ENCODE measurements around the gene SUN5. TPM values are rescaled to one million over a fixed set of nuclear protein-coding genes. Genes with fewer than 3 reads are reported as not detected.

SUN5 gene
- total and polyA plus RNA-seq, 2 of the 8 experiments (the other 6 are each of a cell fraction or from before 2014, with no cell fraction given) = not detected

GRCh38 chr20:33027769-33028751, 23.8 kb upstream of the SUN5 start:
- no peaks in the 10 kb centered on the region for H3K4me1 ChIP-seq (replicated peaks in 1 of 4; ENCODE audit: control insufficient read depth in 3 of 4, insufficient read depth in 4 of 4, low read length in 3 of 4)
- no peaks in the 10 kb centered on the region for H3K27me3 ChIP-seq (replicated peaks in 1 of 4; ENCODE audit: control insufficient read depth in 3 of 4, extremely low read depth in 1 of 4, insufficient read depth in 3 of 4, low read length in 3 of 4)
- H3K79me2 ChIP-seq (ENCODE audit: control insufficient read depth in 1 of 2, insufficient read depth in 2 of 2, low read length in 2 of 2) = no peaks in the 10 kb centered on the region
- POLR2A ChIA-PET (ENCODE audit: partially characterized antibody) = interaction anchor here (1.1 kb wide), 1 partner anchor 10 kb away, joined by 4 read pairs; no protein-coding TSS in a partner anchor
- no peak overlapping the region for H3K56ac ChIP-seq (replicated peaks; ENCODE audit: insufficient read length, low read depth, low read length)
- no peak overlapping the region for H2BK12ac ChIP-seq (ENCODE audit: low read depth, low read length)
- FAIRE-seq = no peak
- no peak overlapping the region for H3K23ac ChIP-seq (ENCODE audit: insufficient read length)
- H2BK120ac ChIP-seq (replicated peaks; ENCODE audit: low read depth, low read length) = no peak overlapping the region
- H3K14ac ChIP-seq (ENCODE audit: insufficient read length) = no peak overlapping the region
- no peaks in the 10 kb centered on the region for H3K36me3 ChIP-seq (ENCODE audit: control insufficient read depth in 2 of 4, insufficient read depth in 4 of 4, low read length in 3 of 4)
- no peaks in the 10 kb centered on the region for H3K79me1 ChIP-seq (ENCODE audit: low read depth, low read length)
- no peak overlapping the region for H4K91ac ChIP-seq (replicated peaks; ENCODE audit: insufficient read length, low read length)
- H3K23me2 ChIP-seq (ENCODE audit: low read depth, low read length) = peaks cover 8% of the 10 kb centered on the region; the same call in 1 of the 2 replicates
- H2BK15ac ChIP-seq (ENCODE audit: low read length) = no peak overlapping the region
- H2AK5ac ChIP-seq (ENCODE audit: low read depth, low read length) = no peak overlapping the region
- H2BK20ac ChIP-seq (ENCODE audit: low read length) = no peak overlapping the region
- H3K9me3 ChIP-seq (ENCODE audit: insufficient read depth in 2 of 2, low read depth in 1 of 2, low read length in 1 of 2) = no peaks in the 10 kb centered on the region
- H3K18ac ChIP-seq (ENCODE audit: extremely low read depth, low read length) = no peak overlapping the region
- H3K4ac ChIP-seq (replicated peaks; ENCODE audit: insufficient read length, low read depth, low read length) = no peak overlapping the region
- H4K20me1 ChIP-seq (replicated peaks in 1 of 2; ENCODE audit: control insufficient read depth in 1 of 2, insufficient read depth in 2 of 2, low read length in 2 of 2) = peaks cover 0 to 5% of the 10 kb centered on the region in 2 experiments
- no peak overlapping the region; the same call in 1 of the 2 replicates for H4K8ac ChIP-seq (ENCODE audit: extremely low read depth, insufficient read depth, low read length)
- CTCF ChIA-PET (ENCODE audit: partially characterized antibody) = interaction anchor here (1.0 to 2.2 kb wide), 5 partner anchors 13 to 68 kb away, joined by 4 to 7 read pairs (median 5); partner anchors contain the start of gene SUN5
- no peak overlapping the region for H2BK5ac ChIP-seq (ENCODE audit: low read depth, low read length)
- H4K5ac ChIP-seq (ENCODE audit: insufficient read length, low read depth, low read length) = no peak overlapping the region
- no peak overlapping the region for H3K27ac ChIP-seq (ENCODE audit: low read depth, low read length)
- DNase-seq (ENCODE audit: low read depth in 1 of 2, low spot score in 2 of 2) = no peak
- 85% methylated on average over 12 of the region's 12 CpGs; no CpG with 5 or more reads in 1 of the 2 experiments for WGBS, 2 experiments (ENCODE audit: extremely low coverage in 1 of 2, insufficient coverage in 1 of 2, insufficient read length in 1 of 2, insufficient replicate concordance in 2 of 2, low coverage in 1 of 2, low lambda C conversion rate in 2 of 2, missing lambda C conversion rate in 1 of 2)
- H3K4me2 ChIP-seq (ENCODE audit: insufficient read depth in 1 of 2, low read depth in 2 of 2, low read length in 2 of 2) = no peak overlapping the region
- no peak overlapping the region for H2AFZ ChIP-seq (ENCODE audit: low read length)
- H3K9ac ChIP-seq (replicated peaks in 1 of 4; ENCODE audit: extremely low read depth in 1 of 4, low read depth in 3 of 4, low read length in 3 of 4) = no peak overlapping the region
- no peak overlapping the region for H3K4me3 ChIP-seq (ENCODE audit: extremely low read depth in 1 of 4, insufficient read depth in 2 of 4, low read depth in 3 of 4, low read length in 4 of 4)
- TF ChIP-seq SP1 (IDR thresholded peaks at IDR 0.05; ENCODE audit: low read depth, low read length) (no peak), GTF2F1 (IDR thresholded peaks at IDR 0.05; ENCODE audit: borderline replicate concordance, low read depth, low read length) (no peak), MAFK (IDR thresholded peaks at IDR 0.05; ENCODE audit: low read depth, low read length) (no peak), TAF7 (optimal IDR thresholded peaks at IDR 0.05; ENCODE audit: borderline replicate concordance, low read depth, low read length) (no peak), RFX5 (IDR thresholded peaks at IDR 0.05; ENCODE audit: borderline replicate concordance, low read depth, low read length) (no peak)
